ENCODE data around the gene SORBS1.

- TF ChIP-seq POLR2AphosphoS5 (IDR thresholded peaks at IDR 0.05) (no peak), CTCF (IDR thresholded peaks at IDR 0.05) (no peak)
Measured at GRCh38 chr10:95305606-95306317, 255.4 kb downstream of the SORBS1 start.
